ENCODE measurements around the gene AKAP14.
"Not testable (repeated sequence)": the region's sequence is repeated elsewhere in the genome, so short reads cannot be mapped to it uniquely, and the experiment has no call there.

GRCh38 chrX:119891961-119892692 is 3.6 kb upstream of the AKAP14 start:
- not testable (repeated sequence) for TF ChIP-seq CTCF (conservative IDR thresholded peaks at IDR 0.05; ENCODE audit: low read length); EZH2phosphoT487 (IDR thresholded peaks at IDR 0.05; ENCODE audit: borderline replicate concordance, low read depth, low read length)
